GM10847 (cell line): ENCODE data around the gene SLC26A1.

Source experiments
- POLR2A ChIP-seq: IDR thresholded peaks from 2 replicates; pipeline ENCODE4 v1.6.1; 2011; ENCODE audit not compliant: insufficient read length; ENCODE audit errors: extremely low read depth

The SLC26A1 gene

DNA sequence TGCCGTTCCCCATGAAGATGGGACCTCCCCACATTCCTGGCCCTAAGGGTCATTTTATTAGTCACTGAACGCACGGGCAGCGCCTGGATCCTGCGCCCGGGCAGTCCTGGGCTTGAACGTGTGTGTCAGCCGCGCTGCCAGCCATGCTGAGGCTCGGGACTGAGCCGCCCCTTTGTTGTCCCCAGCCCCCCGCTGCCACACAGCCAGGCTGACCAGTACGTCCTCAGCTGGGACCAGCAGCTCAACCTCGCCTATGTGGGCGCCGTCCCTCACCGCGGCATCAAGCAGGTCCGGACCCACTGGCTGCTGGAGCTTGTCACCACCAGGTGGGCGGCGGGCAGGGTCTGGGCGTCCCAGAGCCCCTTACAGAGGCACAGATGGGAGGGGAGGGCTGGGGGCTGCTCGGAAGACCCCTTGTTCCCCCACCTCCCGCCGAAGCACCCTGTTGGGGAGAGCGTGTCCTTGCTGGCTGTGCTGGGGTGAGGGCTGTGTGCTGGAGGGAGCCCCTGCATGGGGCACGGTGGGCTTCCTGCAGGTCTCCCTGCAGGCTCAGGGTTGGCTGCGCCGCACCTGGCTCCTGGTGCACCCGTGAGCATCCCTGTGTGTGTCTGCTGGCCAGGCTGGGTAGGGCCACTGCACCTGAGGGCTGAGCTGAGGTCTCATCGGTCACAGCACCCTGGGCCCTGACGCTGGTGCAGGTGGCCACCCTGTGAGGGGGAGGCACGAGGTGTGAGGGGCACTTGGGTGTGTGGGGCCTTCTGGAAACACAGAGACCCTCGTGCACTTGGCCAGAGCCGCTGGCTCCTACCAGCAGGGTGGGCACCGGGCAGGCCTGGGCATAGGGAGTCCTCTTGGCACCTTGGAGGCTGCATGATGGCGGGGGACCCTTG lies 5.3 kb downstream of the SLC26A1 start:
- no peak for TF ChIP-seq POLR2A

DNA sequence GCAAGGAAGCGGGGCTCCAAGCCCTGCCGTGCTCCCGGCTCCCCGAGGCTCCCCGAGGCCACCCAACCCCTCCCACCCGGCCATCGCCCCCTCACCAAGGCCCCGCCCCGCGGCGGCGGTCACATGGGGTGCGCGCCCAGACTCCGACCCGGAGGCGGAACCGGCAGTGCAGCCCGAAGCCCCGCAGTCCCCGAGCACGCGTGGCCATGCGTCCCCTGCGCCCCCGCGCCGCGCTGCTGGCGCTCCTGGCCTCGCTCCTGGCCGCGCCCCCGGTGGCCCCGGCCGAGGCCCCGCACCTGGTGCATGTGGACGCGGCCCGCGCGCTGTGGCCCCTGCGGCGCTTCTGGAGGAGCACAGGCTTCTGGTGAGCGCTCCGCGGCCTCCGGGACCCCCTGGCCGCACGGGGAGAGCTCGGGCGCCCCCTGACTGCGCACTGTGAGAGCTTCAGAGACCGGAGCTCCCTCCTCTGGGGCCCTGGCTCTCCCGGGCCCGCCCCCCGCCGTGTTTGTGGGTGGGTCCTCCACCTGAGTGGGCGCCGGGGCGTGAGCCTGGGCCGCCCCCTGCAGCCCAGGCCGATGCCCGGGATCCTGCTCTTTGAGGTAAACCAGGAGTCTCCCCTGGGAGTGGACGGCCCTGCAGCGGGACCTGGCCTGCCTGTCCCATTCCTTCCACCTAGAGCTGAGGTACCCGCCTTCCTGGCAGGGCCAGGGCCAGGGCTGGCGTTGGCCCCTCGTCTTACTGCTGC lies 6.2 kb downstream of the SLC26A1 start, which contains the start of gene IDUA:
Gene IDUA, plus strand, starts transcription at position 166 of the 745 bp plus-strand sequence. Its CDS starts 41 bp downstream, at position 207.
- TF ChIP-seq POLR2A = no peak

DNA sequence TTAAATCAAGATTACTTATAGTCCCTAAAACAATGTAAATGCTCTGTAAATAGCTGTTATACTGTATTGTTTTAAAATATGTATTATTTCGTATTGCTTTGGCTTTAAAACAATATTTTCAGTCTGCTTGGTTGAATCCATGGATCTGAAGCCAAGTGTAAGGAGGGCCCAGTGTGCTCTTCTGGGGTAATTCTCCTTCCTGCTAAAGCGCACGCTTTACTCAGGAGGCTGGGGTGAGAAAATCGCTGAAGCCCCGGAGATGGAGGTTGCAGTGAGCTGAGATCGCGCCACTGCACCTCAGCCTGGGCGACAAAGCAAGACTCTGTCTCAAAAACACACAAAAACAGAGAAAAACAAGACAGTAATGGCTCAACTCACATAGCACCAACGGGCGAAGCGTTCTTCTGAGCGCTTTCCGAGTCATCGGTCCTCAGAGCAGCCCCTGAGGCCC lies 6.8 kb downstream of the SLC26A1 start:
- TF ChIP-seq POLR2A = no peak

DNA sequence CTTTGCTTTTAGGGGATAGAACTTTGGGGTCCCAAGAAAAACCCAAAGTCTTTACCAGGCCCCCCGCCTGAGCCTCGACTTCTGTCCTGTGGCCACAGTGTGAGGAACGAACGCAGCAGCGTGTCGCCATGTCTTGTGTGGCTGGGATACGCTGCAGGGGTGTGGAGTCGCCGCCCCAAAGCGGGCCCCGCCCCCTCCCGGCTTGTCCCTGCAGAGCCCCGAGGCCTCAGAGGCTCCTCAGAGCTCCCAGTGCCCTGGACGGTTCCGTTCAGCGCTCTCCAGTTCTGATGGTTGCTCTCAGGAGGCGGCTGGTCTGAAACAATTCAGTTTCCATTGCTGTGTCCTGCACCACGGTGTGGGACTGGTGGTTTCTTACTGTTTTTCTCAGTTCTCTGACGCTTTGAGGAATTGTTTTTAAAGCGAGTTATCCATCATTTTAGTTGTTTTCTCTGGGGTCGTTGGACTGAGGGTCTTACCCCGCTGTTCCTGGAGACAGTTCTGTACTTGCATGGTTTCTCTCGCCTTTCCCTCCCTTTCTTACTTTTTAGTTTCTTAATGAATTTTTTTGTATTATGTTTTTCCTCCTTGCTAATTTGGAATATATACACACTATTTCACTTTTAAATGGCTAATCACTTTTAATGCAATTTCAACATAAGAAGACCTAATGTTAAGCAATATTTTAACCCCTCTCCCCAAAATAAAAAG lies 7.9 kb downstream of the SLC26A1 start:
- no peak for TF ChIP-seq POLR2A

DNA sequence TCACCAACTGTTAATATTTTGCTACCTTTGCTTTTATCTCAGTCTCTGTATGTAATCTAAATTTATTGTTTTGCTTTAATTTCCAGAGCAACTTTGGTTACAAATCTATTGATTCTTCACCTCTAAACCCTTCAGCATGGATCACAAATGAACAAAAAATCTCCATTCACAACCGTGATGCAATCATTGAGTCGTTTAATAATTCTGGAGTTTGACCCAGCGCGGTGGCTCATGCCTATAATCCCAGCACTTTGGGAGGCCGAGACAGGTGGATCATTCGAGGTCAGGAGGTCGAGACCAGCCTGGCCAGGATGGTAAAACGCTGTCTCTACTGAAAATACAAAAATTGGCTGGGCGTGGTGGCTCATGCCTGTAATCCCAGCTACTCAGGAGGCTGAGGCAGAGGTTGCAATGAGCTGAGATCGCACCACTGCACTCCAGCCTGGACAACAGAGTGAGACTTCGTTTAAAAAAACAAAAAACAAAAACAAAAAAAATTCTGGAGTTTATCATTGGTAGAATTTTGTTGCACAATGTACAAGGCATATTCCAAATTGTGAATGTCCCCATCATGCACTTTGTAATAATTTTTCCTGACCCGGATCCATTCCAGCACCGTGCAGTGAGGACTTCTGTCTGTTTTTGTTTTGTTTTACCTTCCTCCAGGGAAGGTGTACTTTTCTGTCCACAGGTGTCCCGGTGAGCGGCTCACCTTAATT lies 8.7 kb downstream of the SLC26A1 start:
- TF ChIP-seq POLR2A = no peak

DNA sequence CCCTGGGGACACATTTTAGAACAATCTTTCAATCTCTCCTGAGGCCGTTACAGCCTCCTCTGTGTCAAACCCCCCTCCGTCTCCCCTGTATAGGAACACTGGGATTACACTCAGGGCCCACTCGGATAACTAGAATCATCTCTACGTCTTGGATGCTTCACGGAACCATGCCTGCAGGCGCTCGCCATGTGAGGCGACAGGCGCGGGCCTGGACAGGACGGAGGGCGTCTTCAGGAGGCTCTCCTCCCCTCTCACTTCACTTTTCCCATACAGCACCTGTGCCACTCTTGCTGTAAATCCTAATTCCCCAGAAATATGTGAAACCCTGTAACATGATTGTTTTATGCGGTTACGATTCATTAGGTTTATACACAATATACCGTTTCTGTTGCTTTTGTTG lies 10.4 kb downstream of the SLC26A1 start:
- TF ChIP-seq POLR2A = no peak

DNA sequence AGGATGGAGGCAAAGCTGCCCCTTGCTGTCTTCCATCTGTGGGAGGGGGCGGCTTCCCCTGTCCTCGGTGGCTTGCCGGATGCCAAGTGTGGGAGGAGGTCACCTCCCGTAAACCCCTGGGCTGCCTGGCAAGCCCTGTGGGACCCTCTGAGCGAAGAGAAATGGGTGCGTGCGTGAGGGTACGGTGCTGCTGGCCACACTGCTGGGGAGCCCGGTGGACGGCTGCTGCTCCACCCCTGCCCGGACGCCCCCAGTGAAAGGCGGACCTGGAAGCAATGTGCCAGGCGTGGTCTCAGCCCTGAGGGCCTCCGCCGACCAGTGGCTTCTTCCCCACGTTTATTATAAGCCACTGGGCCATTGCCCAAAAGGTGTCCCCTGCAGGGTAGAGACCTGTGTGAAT lies 10.9 kb downstream of the SLC26A1 start:
- no peak for TF ChIP-seq POLR2A

DNA sequence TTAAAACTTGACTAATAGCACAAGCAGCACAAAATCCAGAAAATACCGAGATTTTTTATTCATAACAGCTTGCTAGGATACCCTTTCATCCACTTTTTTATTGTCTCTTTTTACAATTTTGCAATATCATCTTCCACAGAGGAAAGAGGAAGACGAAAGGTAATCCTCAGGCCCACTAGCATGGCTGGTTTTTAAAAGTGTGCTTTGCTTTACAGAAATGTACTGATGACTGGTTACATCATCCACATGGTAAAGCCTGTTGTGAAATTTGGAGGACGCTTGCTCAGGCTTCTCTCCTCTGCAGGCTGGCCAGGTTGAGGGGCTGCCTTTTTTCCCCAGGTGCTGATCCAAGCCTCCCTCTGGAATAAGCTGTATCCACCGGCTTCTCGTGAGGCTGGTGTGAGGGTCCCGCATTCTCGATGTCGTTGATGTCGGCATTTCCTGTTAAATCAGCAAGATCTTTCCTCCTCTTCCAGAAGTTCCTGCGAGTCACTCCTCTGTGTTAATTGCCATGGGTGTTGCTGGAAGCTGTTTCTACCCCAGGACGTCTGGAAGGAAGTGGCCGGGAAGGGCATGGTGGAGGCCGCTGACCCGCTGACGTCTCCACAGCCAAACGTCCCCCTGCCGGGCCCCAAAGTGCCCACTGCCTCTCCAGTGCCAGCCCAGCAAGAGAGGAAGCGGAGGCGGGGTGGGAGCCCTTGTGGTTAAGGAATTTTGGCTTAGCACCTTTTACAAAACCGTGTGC lies 14.1 kb downstream of the SLC26A1 start:
- TF ChIP-seq POLR2A = no peak

DNA sequence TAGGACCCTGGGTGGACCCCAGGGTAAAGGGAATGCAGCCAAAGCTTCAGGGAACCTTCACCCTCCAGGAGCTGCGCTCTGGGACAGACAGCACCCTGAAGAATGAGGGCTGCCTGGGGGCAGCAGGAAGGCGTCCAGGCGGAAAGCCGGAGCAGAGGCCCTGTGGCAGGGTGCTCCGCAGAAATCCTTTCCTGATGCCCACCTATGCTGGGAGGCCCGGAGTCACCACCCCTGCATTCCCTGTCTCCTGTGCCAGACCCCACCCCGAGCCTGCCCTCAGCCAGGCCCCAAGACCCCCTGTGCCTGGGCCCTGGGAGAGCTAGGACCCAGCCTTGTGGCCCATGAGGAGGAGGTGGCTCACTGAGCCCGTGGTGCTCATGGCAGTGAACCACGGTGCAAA lies 18.5 kb downstream of the SLC26A1 start:
- TF ChIP-seq POLR2A = no peak

DNA sequence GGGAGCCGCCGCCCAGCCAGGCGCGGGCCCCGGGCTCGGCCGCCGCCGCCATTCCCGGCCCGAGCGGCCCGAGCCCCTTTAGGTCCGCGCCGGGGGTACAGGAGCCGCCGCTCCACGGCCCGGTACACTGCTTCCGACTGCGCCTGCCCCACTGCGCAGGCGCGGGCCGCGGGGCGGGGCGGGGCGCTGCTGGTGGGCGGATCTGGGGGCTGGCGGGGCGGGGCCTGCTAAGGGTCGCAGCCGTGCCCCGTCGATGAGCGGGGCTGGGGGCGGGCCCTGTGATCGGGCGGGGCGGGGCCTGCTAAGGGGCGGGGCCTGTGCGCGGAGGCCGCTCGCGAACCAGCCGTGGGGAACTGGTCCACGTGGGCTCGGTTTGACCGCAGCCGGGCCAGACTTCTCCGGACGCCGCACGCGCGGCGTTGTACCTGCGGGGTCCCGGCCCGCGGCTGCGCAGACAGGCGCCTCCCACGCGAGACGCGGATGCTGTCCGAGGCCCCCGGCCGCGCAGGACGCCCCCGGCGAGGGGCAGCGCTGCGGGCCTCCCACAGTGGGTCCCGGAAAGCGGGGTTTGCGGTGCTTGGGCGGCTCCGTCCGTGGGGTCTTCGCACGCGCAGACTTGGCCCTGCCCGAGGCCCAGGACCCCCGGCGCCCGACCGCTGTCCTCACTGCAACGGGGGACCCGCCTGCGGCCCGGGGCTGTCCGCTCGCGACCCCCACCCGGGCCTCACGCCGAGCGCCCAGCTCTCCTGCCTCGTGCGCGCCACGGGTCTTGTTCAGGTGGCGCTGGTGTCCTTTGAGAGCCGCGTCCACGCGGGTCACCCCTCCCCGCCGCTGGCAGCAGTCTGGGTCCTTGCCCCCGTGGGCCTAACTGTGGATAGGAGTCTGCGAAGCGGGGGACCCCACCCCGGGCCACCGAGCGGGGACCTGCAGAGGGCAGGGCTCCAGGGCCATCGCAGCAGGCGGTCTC lies 19.5 kb downstream of the SLC26A1 start, which contains the start of gene DGKQ:
Gene DGKQ, minus strand, starts transcription at position 139 of the 967 bp plus-strand sequence. Its CDS starts 87 bp downstream, at position 52.
- peak; percentile 39 for TF ChIP-seq POLR2A

DNA sequence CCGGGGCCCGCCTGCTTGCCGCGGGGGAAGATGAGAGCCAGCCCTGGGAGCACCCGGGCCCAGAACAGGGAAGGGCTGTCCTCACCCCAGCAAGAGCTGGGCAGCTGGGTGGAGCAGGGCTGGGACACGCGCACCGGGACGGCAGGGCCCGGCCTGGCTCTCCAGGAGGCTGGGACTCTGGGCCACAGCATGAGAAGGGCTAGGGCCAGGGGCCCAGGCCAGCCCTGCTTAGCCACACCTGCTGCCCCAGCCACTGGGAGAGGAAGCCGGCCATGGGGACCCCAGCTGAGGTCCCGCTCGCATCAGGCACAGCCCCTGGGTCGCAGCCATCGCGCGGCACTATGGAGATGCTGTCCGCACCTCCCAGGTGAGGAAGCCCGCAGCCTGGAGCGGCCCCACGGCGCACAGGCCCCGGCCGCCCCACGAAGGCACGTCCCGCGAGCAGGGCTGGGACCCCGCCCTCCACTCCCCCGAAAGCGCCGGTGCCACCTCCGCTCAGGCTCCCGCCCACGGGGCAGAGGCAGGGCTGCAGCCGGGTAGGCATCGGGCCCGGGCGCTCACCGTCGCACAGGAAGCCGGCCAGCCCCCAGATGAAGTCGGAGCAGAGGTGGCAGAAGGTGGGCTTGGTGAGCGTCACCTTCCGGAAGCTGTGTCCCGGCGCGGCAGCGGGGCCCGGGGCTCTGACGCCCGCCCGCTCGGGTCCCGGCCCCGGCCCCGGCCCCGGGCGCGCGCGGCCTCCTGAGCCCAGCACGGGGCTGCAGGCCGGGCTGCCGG lies 20.4 kb downstream of the SLC26A1 start:
- no peak for TF ChIP-seq POLR2A

DNA sequence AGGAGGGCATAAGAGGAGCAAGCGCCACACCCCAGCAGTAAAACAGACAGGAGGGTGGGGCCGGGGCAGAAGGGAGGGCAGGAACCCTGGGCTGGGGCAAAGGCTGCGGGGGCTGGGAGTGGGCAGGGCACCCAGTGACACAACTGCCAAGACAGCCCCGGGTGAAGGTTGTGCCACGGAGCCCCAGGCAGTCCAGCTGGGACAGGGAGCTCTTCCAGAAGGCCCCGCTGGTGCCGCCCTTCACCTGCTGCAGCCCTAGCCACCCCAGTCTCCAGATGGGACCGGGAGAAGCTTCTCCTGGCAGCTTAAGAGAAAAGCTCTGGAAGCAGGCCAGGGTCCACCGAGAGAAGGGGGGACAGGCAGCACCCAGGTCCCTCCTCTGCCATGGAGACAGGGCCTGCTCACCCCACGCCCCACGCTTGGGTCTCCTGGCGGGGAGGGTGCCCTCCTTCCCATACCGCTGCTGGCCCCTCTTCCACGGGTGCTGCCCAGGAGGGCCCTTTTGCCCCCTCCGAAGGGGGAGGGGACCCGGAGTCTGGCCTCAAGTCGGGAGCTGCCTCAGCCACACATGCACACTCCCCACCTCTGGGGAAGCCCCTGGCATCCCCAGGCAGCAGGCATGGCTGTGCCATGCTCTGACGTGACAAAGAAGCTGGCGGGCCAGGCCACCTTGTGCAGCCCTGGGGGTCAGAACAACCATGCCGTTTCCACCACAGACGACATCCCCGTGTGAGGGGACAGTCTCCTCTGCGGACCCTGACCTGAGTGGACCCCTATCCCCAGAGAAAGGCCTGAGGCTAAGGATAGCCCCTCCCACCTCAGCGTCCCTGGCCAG lies 21.3 kb downstream of the SLC26A1 start:
- TF ChIP-seq POLR2A = no peak
